Colon (tissue), 2 donors: ENCODE data around the gene CNTNAP1.
"Not testable (repeated sequence)": the region's sequence is repeated elsewhere in the genome, so short reads cannot be mapped to it uniquely, and the experiment has no call there.

Source experiments
- FAIRE-seq: peaks from 2 replicates; lab custom pipeline; 2012; peaks lifted over from hg19 to GRCh38; lab: Jason Lieb, UNC
- donor health status: control.
- donor health status: control.

The CNTNAP1 gene

DNA sequence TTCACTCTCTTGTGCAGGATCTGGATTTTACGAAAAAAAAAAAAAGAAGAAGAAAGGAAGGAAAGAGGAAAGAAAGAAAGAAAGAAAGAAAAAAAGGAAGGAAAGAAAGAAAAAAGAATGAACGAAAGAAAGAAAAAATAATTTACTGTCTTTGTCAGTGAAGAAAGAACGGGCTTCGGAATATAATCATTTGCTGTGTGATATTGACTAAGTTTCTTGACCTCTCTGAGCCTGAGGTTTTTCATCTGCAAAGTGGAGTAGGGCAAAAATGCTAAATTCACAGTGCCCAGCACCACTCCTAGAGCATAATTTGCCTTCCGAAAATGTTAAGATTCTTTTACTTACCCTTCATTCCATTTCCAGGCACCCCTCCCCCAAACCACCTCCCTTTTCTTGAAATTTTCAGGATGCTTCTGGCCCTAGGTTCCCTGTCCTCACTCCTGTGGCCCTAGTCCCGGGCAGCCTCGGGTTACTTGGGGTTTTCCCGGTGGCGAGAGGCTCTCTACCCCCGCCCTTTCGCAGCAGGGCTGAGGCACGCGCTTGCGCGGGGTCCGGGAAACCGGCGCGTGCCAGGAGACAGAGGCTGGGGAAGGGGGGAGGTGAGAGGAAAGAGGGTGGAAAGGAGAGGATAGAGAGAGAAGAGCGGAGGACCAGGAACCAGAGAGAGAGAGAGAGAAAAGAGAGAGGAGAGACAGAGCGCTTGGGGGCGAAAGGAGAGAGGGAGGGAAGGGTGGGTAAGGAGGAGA lies at the start of gene CNTNAP1:
Gene CNTNAP1 (plus strand): TSS at position 556 of the 746 bp plus-strand sequence. CDS start 299 bp downstream, outside the sequence.
- FAIRE-seq: no peak

DNA sequence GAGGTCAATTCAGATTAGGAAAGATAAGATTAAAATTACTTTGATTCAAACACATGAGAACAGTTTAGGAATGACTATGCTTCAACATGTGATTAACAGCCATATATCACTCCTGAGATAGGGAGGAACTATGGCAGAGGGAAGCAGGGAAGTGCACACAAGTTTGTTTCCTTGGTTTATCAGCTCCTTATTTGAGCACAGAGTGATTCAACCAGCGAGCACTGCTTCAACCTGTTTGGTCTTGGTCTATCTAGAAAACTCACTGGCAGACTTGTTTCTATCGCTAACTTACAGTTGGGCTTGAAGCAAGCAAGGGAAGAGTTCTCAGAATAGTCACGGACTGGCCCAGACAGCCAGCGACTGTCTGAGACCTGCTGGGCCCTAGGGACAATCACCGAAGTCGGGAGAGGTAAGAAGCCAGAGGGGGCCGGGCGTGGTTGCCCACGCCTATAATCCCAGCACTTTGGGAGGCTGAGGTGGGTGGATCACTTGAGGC lies 49.3 kb upstream of the CNTNAP1 start:
- FAIRE-seq: no peak

DNA sequence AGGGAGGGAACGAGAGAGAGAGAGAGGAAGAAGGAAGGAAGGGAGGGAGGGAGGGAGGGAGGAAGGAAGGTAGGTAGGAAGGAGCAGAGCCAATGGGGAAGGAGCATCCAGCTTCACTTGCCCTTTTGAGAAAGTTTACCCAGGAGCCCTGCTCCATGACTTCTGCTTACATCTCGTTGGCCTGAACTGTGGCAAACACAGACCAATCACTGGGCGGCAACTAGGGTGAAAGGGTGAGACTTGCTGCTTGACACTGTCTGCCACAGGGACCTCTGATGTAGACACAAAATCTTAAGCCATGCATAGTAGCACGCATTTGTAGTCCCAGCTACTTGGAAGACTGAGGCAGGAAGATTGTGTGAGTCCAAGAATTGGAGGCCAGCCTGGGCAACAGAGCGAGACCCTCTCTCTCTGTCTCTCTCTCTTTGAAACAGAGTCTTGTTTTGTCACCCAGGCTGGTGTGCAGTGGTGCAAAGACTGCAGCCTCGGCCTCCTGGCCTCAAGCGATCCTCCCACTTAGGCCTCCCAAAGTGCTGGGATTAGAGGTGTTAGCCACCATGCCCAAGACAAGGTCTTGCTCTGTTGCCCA lies 42.7 kb upstream of the CNTNAP1 start:
- no peak for FAIRE-seq

DNA sequence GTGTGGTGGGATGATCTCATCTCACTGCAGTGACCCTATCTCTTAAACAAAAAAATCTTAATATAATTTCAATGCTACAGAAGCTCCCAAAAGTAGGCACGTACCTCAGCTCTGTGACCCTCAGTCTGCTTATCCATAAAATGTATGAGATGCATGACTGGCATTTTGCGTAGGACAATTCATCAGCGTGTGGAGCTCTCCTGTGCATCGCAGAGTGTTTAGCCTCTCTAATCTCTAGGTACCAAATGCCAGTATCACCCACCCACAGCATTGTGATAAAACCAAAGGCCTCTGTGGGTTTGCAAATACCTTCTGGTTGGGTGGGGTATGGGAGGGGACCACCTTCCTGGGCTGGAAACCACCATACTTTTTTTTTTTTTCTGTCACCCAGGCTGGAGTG lies 42.2 kb upstream of the CNTNAP1 start:
- FAIRE-seq: no peak

DNA sequence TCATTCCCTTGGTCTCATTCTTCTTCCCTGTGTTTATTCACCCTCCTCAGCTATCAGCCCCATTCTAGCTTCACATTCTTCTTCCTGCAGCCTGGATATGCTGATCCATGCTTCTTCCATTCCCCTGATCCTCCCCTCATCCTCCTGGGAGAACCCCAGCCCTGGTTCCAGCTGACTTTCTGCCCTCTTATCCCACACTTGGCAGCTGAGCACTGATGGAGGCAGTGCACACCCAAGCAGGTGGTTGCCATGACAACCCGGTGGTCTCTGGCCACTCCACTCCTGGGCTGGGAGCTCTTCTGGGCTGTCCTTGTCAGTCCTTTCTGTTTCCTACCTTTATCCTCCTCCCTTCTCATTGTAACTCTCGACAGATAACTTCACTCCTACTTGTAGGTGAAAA lies 40.0 kb upstream of the CNTNAP1 start:
- no peak for FAIRE-seq

DNA sequence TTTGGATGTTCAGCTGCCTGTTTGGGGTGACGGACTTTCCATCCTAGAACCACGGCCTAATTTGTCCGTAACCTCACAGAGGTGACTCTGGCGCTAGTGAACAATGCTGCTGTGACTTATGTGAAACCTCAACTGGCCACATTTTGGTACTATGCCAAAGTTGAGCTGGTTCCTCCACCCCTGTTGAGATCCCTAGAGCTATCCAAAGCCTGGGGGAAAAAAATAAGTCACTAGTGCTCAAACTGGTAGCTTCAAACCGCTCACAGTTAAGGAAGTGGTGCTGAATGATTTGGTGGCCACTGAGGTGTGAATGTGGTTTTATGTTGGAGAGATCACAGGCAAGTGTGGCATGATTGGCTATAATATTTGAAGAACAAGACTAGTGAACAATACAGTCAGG lies 34.6 kb upstream of the CNTNAP1 start:
- FAIRE-seq: no peak

DNA sequence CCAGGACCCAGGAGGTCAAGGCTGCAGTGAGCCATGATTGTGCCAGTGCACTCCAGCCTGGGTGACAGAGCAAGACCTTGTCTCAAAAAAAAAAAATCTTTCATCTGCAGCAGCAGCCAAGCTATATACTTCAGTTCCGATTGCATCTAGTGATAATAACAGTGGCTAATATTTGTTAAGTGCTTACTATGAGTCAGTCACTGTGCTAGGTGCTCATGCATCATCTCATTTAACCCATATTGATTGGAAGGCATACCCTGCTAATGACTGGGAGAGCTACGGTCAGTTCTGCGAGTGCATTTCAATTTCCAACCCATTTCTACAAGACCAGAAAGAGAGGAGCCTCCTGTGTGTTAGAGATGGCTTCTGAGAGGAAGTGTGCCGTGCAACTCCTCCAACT lies 30.9 kb upstream of the CNTNAP1 start:
- FAIRE-seq: no peak

DNA sequence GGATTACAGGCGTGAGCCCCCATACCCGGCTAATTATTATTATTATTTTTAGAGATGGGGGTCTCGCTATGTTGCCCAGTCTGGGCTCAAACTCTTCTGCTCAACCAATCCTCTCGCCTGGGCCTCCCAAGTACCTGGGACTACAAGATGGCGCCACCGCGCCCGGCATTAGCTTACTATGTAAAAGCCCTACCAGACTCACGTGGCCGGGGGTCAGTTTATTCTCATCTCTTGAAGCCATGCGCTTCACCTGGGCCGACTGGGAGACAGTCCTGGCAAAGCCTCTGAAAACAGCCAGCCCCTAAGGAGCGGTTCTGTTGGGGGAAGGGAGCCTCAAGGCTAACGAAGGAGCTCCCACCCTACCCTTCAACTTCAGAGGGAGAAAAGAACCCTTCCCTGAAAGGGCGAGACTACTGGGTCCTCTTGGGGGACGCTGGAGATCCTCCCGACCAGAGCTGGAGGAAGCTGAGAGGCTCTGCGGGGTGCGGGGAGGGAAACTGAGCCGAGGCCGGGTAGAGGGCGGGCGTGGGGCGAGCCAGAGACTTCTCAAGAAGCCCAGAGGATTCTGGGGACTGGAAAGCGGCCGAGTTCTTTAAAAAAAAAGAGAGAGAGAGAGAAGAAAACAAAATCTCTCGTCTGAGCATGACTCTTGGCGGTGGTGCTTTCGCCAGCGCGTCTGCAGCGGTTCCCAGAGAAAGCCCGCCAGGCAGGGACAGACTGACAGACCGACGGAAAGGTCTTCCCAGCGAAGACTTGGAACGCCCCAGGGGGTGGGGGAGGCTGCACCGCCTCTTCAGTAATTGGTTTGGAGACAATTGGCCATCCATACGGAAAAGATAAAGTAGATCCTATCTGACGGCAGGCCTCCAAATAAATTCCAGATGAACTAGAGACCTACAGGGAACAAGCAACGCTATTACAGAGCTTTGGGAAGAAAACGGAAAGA lies 28.9 kb upstream of the CNTNAP1 start:
- FAIRE-seq: no peak

DNA sequence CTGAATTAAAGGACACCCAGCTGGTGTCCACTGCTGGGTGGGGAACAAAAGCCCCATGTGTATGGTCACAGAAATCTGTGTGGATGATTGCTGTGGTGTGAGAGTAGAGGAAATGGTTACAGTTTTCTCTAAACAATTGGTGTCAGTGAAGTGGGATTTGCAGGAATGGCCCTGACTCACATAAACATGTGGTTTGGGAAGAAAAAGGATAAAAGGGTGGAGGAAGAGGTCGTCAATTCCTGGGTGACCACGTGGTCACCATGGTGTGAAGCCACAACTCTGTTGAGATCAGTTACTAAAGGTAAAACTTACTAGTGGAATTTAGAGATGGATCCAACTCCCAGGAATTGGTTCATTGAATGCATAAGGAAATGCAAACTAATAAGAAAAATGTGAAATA lies 26.8 kb upstream of the CNTNAP1 start:
- FAIRE-seq: no peak

DNA sequence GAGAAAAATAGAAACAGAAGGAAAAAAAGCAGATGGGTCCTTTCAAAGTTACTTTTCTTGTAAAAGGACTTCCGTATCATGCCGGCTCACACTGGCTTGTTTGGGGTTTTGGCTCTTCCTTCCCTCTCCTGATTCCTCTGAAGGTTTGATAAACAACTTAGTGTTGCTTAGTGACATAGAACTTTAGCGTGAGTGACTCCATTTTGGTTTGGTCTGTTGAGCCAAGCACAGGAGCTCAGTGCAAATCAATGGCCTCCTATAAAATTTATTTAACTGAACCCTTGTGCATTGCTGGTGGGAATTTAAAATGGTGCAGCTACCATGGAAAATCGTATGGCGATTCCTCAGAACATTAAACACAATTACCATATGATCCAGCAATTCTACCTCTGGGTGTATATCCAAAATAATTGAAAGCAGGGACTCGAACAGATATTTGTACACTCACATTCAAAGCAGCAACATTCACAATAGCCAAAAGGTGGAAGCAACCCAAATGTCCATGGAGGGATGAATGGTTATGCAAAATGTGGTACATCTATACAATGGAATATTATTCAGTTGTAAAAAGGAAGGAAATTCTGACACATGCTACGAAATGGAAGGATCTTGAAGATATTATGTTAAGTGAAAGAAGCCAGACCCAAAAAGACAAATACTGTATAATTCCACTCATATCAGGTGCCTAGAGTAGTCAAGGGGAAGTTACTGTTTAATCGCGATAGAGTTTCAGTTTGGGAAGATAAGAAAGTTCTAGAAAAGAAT lies 24.3 kb upstream of the CNTNAP1 start:
- FAIRE-seq: no peak

DNA sequence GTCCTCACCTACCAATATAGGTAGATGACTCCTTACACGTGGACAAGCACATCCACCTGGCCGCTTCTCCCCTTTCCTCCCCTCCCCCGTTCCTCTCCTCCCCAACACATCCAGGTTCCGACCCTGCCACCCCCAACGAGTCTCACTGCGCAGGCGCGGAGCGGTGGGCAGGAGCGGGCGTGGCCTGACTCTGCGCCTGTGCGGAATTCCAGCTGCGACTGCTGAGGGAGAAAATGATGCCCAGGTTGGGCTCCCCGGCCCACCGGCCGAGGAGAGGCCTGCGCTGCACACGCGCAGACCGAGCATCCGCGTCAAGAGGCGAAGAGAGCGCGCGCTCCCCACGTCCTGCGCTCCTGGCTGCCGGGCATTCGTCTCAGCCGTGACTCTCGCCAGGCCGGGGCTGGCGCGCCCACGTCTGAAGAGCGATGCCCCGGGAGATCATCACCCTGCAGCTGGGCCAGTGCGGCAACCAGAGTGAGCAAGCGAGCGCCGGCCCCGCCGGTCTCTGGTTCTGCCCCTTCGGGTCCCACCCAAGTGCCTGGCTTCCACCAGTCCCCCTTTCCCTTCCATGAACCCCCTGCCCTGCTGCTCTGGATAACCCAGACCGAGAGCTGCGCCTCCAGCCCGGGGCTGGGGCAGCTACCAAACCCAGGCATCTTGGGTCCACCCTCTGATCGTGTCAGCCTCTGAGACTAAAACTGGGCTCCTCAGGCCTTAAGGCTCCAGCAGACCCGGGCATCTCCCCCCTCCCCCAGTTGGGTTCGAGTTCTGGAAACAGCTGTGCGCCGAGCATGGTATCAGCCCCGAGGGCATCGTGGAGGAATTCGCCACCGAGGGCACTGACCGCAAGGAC lies 23.0 kb upstream of the CNTNAP1 start, which contains the start of gene TUBG2:
Gene TUBG2 (plus strand): TSS at position 206 of the 853 bp plus-strand sequence. CDS start 220 bp downstream, at position 426.
- no peak for FAIRE-seq

DNA sequence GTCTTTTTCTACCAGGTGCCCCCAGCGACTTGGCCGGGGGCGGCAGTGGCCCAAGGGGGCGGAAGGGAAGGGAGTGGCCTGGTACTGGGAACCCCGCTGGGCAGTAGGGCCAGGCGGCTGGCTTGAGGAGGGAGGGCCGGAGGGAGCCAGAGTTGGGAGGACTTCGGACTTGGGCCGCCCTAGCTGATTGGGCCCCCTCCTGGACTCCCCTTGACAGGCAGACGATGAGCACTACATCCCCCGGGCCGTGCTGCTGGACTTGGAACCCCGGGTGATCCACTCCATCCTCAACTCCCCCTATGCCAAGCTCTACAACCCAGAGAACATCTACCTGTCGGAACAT lies 22.4 kb upstream of the CNTNAP1 start:
- not testable (repeated sequence) for FAIRE-seq

DNA sequence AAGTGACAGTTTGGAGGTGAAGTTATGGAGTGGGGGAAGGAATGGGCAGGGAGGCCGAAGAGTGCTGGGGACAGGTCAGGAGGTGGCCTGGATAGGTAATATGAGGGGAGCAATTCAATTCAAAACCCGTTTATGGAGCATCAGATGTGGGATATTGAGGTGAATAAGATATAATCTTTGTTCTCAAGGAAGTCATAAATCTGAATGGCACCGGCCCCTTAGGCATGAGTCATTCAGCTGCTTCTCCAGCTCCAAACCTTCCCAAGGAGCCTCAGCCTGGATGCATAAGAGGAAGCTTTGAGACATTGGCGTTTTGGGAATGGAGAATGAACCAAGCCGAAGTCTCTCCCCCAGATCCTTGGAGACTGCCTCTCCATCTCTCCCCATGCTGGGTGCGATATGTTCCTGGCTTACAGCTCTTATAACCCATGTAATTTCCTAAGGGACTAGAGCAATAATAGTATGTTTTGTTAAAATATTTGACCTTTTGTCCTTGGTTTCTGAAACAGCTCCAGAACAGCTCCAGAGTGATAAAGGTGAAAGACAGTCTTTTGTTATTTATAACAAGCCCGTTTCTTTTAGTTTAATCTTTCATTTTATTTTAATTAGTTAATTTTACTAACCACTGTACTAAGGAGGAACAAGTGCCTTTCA lies 21.5 kb upstream of the CNTNAP1 start:
- no peak for FAIRE-seq

DNA sequence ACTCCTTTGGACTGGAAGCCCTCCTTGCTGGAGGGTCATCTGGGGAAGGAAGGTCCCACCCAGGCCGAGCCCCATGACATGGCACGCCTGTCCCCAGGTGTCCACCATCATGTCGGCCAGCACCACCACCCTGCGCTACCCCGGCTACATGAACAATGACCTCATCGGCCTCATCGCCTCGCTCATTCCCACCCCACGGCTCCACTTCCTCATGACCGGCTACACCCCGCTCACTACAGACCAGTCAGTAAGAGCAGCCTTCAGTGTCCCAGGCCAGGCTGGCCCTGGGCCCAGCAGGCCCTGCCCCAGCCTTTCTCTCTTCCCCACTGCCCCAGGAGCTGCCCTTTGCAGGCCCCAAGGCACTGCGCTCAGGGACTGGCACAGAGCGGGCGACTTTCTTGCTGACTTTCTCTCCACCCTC lies 16.7 kb upstream of the CNTNAP1 start:
- FAIRE-seq: no peak

DNA sequence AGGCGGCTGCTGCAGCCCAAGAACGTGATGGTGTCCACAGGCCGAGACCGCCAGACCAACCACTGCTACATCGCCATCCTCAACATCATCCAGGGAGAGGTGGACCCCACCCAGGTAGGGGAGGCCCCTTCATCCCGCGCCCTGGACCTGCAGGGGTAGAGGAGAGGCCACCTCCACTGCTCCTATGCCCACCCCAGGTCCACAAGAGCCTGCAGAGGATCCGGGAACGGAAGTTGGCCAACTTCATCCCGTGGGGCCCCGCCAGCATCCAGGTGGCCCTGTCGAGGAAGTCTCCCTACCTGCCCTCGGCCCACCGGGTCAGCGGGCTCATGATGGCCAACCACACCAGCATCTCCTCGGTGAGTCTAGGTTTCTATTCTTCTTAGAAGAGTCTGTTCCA lies 16.2 kb upstream of the CNTNAP1 start:
- FAIRE-seq: not testable (repeated sequence)

DNA sequence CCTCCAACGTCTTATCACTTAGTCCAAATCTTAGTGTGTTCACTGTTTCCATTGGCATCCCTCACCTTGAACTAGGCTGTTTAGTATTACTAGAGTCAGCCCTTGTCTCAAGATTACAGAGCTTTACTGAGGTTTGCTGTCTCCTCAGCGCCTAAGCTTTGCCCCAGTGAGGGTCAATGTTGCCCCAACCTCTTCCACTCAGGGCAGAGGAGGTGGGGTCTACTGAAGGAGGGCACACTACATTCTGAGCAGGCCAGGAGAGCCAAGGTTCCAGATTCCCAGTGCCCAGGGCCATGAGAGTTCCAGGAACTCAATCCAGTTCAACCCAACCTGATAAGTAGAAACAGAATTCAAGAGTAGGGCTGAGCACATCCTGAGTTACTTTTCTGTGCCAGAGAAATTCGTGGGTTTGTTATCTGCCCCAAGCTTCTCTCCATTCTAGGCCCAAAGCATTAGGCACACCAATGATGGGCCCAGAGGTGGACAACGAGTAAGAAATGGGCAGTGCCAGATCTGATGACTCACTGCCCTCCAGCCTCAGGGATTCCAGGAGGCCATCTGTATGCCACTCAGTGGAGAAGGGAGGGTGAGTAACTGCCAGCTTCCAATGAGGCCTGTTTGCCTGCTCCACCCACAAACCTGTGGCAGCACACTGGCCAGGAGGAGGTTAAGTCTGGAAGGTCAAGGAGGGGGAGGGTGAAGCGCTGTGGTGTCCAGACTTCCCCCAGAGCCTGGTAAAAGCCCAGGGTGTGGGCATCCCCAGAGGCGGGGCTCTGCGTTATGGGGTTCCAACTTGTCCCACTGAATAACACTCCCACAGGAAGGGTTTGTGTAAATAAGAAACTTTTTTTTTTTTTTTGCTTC lies 15.0 kb upstream of the CNTNAP1 start:
- FAIRE-seq: no peak

DNA sequence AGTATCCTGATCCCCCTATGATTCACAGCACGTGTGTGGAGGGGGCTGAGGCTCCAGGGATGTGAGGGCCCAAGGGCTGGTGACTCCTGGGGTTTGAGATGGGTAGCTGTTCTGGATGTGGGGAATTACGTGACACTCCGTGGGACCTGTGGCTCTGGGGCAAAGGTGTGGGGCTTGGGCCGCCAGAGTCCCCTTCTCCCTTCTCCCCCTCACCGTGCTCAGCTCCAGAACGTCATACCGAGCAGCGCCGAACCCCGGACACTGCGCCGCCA lies 12.7 kb upstream of the CNTNAP1 start:
- no peak for FAIRE-seq

DNA sequence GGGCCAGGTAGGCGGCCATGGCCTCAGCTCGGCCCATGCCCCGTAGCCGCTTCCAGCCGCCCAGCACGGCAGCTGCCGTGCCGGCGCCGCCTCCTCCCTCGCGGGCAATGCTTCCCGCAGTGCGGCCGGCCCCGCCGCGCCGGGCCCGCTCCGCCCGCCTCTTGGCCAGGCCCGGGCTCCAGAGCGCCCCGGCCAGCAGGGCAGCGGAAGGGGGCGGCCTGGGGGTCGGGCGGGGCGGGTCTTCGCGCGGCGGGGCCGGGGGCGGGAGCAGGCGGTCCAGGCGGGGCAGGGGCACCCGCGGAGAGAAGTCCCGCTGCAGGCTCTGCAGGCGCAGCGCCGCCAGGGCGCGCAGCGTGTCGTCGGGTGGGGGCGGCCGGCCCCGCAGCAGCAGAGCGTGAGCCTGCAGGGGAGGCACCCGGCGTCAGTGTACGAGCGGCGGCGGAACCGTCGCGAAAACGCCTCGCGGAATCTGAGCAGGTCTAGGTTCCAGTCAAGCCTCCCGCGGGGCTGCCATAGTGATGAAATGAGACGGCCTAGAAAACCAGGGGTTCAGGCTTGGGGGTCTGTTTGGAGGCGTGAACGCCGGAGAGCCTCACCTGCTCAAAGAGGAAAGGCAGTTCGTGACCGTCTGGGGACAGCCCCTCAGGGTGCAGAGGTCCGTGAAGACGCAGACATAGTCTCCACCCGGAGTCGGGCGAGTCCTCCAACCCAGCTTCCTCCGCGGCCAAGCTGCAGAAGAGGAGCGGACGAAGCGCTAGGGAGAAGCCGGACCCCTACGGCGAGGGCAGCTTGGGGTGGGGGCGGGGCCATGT lies 12.1 kb upstream of the CNTNAP1 start:
- no peak for FAIRE-seq
